ENCODE measurements around the gene LILRB5.
"Not testable (repeated sequence)": the region's sequence is repeated elsewhere in the genome, so short reads cannot be mapped to it uniquely, and the experiment has no call there.

Gene LILRB5

DNA sequence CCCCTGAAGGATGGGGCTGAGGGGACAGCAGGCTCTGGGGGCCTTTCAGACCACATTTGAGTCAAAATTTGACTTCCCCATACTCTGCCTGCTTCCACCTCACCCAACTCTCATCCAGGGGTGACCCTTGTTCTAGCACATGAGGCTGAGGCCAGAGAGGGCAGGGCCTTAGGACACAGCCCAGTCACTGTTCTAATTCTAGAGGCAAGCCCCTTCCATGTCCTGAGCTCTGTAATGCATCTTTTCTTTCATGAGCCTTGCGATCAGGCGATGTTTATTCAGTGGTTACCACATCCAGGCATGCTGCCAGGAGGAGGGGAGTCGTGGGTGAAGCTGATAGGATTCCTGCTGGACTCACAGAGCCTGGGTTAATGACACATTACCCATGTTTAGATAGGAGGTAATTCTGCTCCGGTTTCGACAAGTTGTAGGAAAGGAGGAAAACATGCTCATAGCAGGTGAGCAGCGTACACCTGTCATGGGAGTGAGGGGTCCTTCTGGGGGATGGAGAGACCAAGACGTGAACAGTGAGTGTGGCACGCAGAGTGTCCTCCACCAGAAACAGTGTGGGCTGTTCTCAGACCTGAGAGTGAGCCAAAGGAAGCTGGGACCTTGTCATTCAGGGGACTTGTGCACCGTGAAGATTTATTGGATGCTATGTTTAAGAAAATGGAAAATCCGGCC, 47.1 kb downstream of the LILRB5 start:
- peak overlapping the region in 1 of 2 donors; percentile 44 for H3K4me3 ChIP-seq (ENCODE audit: low read length in 2 of 2)
- no peaks in the 10 kb centered on the region for H3K9me3 ChIP-seq (ENCODE audit: control insufficient read depth in 2 of 2, low read length in 2 of 2)
- H3K4me1 ChIP-seq (ENCODE audit: control insufficient read depth, insufficient read depth, low read length) = peaks cover 40% of the 10 kb centered on the region
- peaks cover 31 to 32% of the 10 kb centered on the region in 2 donors for H3K36me3 ChIP-seq (ENCODE audit: control insufficient read depth in 2 of 2, insufficient read depth in 2 of 2, low read length in 2 of 2)
- peak overlapping the region; percentile 17 to 69 for H3K9ac ChIP-seq (ENCODE audit: low read length in 2 of 2)
- peak overlapping the region; percentile 66 for H3K27ac ChIP-seq (ENCODE audit: low read length)
- H3K27me3 ChIP-seq (ENCODE audit: control insufficient read depth in 1 of 2, insufficient read depth in 2 of 2, low read length in 2 of 2) = no peaks in the 10 kb centered on the region

DNA sequence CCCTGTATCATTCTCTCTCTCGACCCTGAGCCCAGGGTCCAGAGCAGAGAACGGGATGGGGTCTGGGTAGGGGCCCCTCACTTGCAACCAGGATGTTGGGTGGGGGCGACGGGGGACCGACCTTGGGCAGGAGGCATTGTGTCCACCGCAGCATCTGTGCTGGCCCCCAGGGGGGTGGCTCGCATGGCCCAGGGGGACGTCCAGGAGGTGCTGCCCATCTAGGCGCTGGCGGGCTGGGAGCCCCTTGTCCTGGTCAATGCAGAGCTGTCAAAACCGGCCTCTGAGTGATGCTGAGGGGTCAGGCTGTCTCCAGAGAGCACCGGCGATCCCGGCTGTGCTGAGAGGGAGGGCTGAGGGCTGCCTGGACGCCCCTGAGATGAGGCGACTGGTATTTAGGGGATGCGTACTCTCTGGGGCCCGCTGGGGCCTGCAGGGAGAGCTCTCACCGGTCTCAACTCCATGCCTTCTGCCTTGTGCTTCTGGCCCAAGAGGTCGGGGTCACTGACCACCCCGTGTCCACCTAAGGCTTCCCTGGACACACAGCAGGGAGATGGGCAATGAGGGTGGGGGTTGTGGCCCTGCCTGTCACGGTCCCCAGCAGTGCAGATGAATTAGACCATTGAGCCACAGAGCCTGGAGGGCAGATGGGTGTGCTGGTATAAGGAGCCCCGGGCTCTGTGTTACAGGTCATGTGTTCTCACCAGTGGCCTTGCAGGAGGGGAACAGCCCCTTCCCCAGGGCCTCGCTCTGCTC, 47.8 kb downstream of the LILRB5 start:
- H3K4me1 ChIP-seq (ENCODE audit: control insufficient read depth, insufficient read depth, low read length) = peaks cover 46% of the 10 kb centered on the region
- peaks cover 34 to 38% of the 10 kb centered on the region in 2 donors for H3K36me3 ChIP-seq (ENCODE audit: control insufficient read depth in 2 of 2, insufficient read depth in 2 of 2, low read length in 2 of 2)
- peak overlapping the region; percentile 66 for H3K27ac ChIP-seq (ENCODE audit: low read length)
- H3K9me3 ChIP-seq (ENCODE audit: control insufficient read depth in 2 of 2, low read length in 2 of 2) = no peaks in the 10 kb centered on the region
- peak overlapping the region in 1 of 2 donors; percentile 44 for H3K4me3 ChIP-seq (ENCODE audit: low read length in 2 of 2)
- no peaks in the 10 kb centered on the region for H3K27me3 ChIP-seq (ENCODE audit: control insufficient read depth in 1 of 2, insufficient read depth in 2 of 2, low read length in 2 of 2)
- peak overlapping the region; percentile 17 to 69 for H3K9ac ChIP-seq (ENCODE audit: low read length in 2 of 2)

DNA sequence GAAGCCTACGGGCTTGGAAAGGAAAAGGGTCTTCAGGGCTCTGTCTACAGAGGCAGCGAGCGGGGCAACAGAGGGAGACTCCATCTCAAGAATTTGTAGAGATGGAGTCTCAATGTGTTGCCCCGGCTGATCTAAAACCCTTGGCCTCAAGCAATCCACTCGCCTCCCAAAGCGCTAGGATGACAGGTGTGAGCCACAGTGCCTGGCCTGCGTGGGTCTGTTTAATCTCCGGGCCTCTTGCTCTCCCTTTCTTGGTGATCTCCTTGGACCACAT, 48.4 kb downstream of the LILRB5 start:
- no peak overlapping the region for H3K4me3 ChIP-seq (ENCODE audit: low read length in 2 of 2)
- peaks cover 34 to 40% of the 10 kb centered on the region in 2 donors for H3K36me3 ChIP-seq (ENCODE audit: control insufficient read depth in 2 of 2, insufficient read depth in 2 of 2, low read length in 2 of 2)
- H3K27me3 ChIP-seq (ENCODE audit: control insufficient read depth in 1 of 2, insufficient read depth in 2 of 2, low read length in 2 of 2) = no peaks in the 10 kb centered on the region
- peaks cover 51% of the 10 kb centered on the region for H3K4me1 ChIP-seq (ENCODE audit: control insufficient read depth, insufficient read depth, low read length)
- peak overlapping the region in 1 of 2 donors; percentile 17 for H3K9ac ChIP-seq (ENCODE audit: low read length in 2 of 2)
- peak overlapping the region; percentile 66 for H3K27ac ChIP-seq (ENCODE audit: low read length)
- H3K9me3 ChIP-seq (ENCODE audit: control insufficient read depth in 2 of 2, low read length in 2 of 2) = no peaks in the 10 kb centered on the region

DNA sequence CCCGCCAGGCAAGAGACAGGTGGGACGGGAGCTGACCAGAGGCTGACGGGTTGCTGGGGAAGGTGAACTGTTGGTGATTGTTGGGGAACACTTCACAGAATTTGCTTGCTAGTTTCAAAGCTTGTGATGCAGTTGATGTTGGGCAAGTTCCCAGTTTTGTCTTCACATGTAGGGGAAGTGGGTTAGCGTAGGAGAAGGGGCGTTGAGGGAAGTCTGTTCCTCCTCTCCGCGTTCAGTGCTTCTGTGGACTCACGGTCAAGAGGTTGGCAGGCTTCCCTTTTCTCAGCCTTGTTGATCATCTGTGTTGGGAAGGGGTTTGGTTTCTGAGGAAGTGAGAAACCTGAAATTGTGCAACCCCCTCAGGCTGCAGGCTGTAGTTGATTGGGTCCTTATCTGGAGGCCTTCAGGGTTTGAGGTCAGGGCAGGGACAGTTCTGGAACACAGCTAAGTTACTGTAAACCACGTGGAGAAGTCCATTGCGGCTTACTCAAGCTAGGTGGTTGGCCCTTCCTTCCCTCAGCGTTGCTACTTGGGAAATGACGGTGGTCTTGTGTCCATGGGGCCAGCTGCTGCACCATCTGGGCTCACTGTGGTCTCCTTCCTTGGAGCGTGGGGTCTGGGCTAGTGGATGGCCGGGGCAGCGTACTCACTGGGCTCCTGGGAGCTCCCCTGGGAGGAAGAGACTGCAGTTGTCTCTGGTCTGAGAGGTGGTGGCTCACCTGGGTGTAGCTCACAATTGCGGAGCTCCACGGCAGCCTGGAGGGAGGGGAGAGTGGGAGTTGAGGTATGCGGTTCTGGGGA, 48.9 kb downstream of the LILRB5 start:
- Histone ChIP-seq H3K9me3 (ENCODE audit: control insufficient read depth in 2 of 2, low read length in 2 of 2) (no peaks in the 10 kb centered on the region), H3K4me1 (ENCODE audit: control insufficient read depth, insufficient read depth, low read length) (peaks cover 56% of the 10 kb centered on the region), H3K36me3 (ENCODE audit: control insufficient read depth in 2 of 2, insufficient read depth in 2 of 2, low read length in 2 of 2) (peaks cover 40 to 44% of the 10 kb centered on the region in 2 donors), H3K27me3 (ENCODE audit: control insufficient read depth in 1 of 2, insufficient read depth in 2 of 2, low read length in 2 of 2) (no peaks in the 10 kb centered on the region), H3K4me3 (ENCODE audit: low read length in 2 of 2) (no peak overlapping the region), H3K9ac (ENCODE audit: low read length in 2 of 2) (peak overlapping the region in 1 of 2 donors; percentile 21), H3K27ac (ENCODE audit: low read length) (peak overlapping the region; percentile 66)

DNA sequence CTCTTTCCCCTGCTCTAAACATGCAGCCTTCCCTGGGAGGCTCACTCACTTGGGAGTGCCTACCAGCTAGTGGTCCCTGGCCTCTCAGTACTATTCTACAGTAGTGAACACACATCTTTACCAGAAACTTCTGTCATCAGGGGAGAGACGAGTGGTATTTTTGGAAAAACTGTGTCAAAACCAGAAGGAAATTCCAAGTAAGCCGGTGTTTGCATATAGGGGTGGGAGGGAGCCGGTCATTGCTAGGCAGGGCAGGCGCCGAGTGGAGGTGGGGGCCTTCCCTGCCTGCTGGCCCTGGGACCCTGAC, 49.4 kb downstream of the LILRB5 start:
- H3K4me3 ChIP-seq (ENCODE audit: low read length in 2 of 2) = no peak overlapping the region
- peaks cover 44 to 50% of the 10 kb centered on the region in 2 donors for H3K36me3 ChIP-seq (ENCODE audit: control insufficient read depth in 2 of 2, insufficient read depth in 2 of 2, low read length in 2 of 2)
- peak overlapping the region; percentile 31 for H3K27ac ChIP-seq (ENCODE audit: low read length)
- H3K27me3 ChIP-seq (ENCODE audit: control insufficient read depth in 1 of 2, insufficient read depth in 2 of 2, low read length in 2 of 2) = no peaks in the 10 kb centered on the region
- H3K9me3 ChIP-seq (ENCODE audit: control insufficient read depth in 2 of 2, low read length in 2 of 2) = no peaks in the 10 kb centered on the region
- H3K9ac ChIP-seq (ENCODE audit: low read length in 2 of 2) = no peak overlapping the region
- peaks cover 62% of the 10 kb centered on the region for H3K4me1 ChIP-seq (ENCODE audit: control insufficient read depth, insufficient read depth, low read length)

DNA sequence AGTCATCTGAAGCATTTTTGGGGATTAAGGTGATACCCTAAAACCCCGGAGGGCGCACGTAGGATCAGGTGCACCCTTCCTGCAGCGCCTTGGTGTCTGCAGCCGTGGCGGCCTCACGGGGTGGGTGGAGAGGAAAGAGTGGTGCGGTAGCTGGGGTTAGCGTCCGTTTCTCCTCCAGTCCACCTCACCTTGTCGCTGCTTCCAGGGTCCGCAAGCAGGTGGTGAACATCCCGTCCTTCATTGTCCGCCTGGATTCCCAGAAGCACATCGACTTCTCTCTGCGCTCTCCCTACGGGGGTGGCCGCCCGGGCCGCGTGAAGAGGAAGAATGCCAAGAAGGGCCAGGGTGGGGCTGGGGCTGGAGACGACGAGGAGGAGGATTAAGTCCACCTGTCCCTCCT, 49.9 kb downstream of the LILRB5 start:
- not testable (repeated sequence) for H3K4me3 ChIP-seq (ENCODE audit: low read length in 2 of 2); H3K9me3 ChIP-seq (ENCODE audit: control insufficient read depth in 2 of 2, low read length in 2 of 2); H3K9ac ChIP-seq (ENCODE audit: low read length in 2 of 2); H3K27me3 ChIP-seq (ENCODE audit: control insufficient read depth in 1 of 2, insufficient read depth in 2 of 2, low read length in 2 of 2); H3K27ac ChIP-seq (ENCODE audit: low read length)
- Histone ChIP-seq H3K4me1 (ENCODE audit: control insufficient read depth, insufficient read depth, low read length) (peaks cover 66% of the 10 kb centered on the region), H3K36me3 (ENCODE audit: control insufficient read depth in 2 of 2, insufficient read depth in 2 of 2, low read length in 2 of 2) (peaks cover 48 to 54% of the 10 kb centered on the region in 2 donors)

DNA sequence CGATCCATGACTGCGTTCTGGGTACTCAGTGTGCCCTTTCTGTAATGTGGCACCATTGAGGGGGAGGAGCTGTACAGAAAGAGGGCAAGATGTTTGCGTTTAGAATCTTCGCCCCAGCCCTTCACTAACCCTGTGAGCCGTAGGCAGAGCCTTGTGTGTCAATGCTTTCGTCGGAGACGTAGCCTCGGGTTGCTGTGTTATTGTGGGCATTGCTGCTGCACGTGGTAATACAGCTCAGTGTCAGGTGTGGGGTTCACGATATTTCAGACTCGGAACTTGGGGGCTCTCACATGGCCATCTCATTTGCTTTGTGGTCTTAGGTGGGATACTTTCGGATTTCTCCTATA, 50.3 kb downstream of the LILRB5 start:
- Histone ChIP-seq H3K9ac (ENCODE audit: low read length in 2 of 2) (no peak overlapping the region), H3K4me3 (ENCODE audit: low read length in 2 of 2) (no peak overlapping the region), H3K27me3 (ENCODE audit: control insufficient read depth in 1 of 2, insufficient read depth in 2 of 2, low read length in 2 of 2) (no peaks in the 10 kb centered on the region), H3K27ac (ENCODE audit: low read length) (no peak overlapping the region), H3K4me1 (ENCODE audit: control insufficient read depth, insufficient read depth, low read length) (peaks cover 70% of the 10 kb centered on the region), H3K9me3 (ENCODE audit: control insufficient read depth in 2 of 2, low read length in 2 of 2) (no peaks in the 10 kb centered on the region), H3K36me3 (ENCODE audit: control insufficient read depth in 2 of 2, insufficient read depth in 2 of 2, low read length in 2 of 2) (peaks cover 52 to 57% of the 10 kb centered on the region in 2 donors)

DNA sequence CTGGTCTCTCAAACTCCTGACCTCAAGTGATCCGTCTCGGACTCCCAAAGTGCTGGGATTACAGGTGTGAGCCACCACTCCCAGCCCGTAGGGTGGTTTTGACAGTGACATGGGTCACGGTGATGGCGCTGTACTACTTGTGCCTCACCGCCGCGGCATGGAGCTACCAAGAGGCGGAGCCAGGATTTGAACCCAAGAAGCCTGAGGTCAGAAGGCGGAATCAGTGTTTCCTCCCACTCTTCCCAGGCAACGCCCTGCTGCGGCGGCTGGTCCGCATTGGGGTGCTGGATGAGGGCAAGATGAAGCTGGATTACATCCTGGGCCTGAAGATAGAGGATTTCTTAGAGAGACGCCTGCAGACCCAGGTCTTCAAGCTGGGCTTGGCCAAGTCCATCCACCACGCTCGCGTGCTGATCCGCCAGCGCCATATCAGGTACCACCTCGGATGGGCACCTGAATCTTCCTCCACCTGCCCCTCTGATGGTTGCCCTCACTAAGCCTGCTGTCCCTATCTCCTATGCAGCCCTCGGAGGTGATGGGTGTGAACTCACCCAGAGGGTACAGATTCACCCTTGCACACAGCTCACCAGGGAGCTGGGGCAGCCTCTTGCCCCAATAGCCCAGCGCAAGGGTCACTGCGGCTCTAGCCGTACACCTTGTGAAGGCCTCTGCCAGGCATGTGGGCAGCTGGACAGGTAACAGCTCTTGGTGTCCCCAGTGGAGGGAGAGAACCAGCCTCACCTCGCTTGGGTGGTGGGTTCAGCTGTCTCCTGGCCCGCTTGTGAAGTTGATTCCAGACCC, 50.8 kb downstream of the LILRB5 start:
- H3K9me3 ChIP-seq (ENCODE audit: control insufficient read depth in 2 of 2, low read length in 2 of 2) = no peaks in the 10 kb centered on the region
- H3K4me3 ChIP-seq (ENCODE audit: low read length in 2 of 2) = no peak overlapping the region
- peaks cover 52 to 57% of the 10 kb centered on the region in 2 donors for H3K36me3 ChIP-seq (ENCODE audit: control insufficient read depth in 2 of 2, insufficient read depth in 2 of 2, low read length in 2 of 2)
- H3K27me3 ChIP-seq (ENCODE audit: control insufficient read depth in 1 of 2, insufficient read depth in 2 of 2, low read length in 2 of 2) = no peaks in the 10 kb centered on the region
- H3K27ac ChIP-seq (ENCODE audit: low read length) = no peak overlapping the region
- H3K4me1 ChIP-seq (ENCODE audit: control insufficient read depth, insufficient read depth, low read length) = peaks cover 76% of the 10 kb centered on the region
- no peak overlapping the region for H3K9ac ChIP-seq (ENCODE audit: low read length in 2 of 2)

DNA sequence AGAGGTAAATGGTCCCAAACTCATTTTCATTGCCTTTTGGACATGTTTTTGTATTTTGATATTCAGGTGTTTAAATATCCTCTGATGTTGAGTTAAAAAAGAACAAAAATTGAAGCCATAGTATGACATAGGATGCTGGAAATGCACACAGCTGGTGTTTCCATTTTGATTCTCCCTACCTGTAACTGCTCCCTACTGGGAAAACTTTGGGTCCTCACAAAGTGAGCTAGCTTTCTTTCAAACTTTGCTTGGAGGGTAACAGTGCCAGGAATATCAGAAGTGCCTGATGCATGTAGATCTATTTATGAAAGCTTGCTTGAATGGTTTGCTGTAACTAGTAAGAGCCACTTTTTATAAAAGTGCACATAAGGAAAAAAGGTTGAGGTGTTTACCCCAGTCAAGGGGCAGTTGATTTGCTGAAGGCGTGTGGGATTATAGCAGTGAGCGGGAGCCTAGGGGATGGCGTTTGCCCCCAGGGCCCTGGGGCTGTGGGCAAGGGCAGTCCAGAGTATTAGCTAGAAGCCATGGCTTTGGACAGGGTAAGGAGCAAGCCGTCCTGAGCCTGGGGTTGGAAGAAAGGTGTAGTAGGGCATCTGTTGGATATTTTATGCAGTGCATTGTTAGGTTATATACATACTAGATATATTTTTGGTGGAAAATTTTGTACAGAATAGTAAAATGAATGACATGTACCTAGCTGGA, 52.2 kb downstream of the LILRB5 start:
- H3K27ac ChIP-seq (ENCODE audit: low read length) = no peak overlapping the region

DNA sequence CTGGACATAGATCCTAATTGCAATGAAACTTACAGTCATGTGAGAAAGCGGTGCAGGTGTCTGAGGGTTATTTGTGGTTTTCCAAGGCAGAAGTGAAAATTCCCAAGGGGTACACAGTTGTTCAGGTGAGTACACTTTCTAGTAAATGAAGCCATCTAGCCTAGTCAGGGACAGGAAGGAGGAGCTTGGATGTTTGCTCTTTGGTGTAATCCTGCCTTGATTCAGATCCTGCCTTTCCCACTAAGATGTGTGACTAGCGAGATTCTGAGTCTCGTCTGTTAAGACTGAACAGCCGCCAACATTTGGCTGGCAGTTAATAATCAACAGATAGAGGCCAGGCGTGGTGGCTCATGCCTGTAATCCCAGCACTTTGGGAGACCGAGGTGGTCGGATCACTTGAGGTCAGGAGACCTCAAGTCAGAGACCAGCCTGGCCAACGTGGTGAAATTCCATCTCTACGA, 53.9 kb downstream of the LILRB5 start:
- peak overlapping the region; percentile 21 to 34 for H3K9ac ChIP-seq (ENCODE audit: low read length in 2 of 2)
- H3K36me3 ChIP-seq (ENCODE audit: control insufficient read depth in 2 of 2, insufficient read depth in 2 of 2, low read length in 2 of 2) = peaks cover 49 to 54% of the 10 kb centered on the region in 2 donors
- H3K9me3 ChIP-seq (ENCODE audit: control insufficient read depth in 2 of 2, low read length in 2 of 2) = no peaks in the 10 kb centered on the region
- peaks cover 61% of the 10 kb centered on the region for H3K4me1 ChIP-seq (ENCODE audit: control insufficient read depth, insufficient read depth, low read length)
- H3K27me3 ChIP-seq (ENCODE audit: control insufficient read depth in 1 of 2, insufficient read depth in 2 of 2, low read length in 2 of 2) = no peaks in the 10 kb centered on the region
- H3K4me3 ChIP-seq (ENCODE audit: low read length in 2 of 2) = no peak overlapping the region
- no peak overlapping the region for H3K27ac ChIP-seq (ENCODE audit: low read length)

More for the DNA sequence above, 52.2 kb downstream of the LILRB5 start:
- Histone ChIP-seq H3K9ac (ENCODE audit: low read length in 2 of 2) (peak overlapping the region in 1 of 2 donors; percentile 22), H3K36me3 (ENCODE audit: control insufficient read depth in 2 of 2, insufficient read depth in 2 of 2, low read length in 2 of 2) (peaks cover 52 to 57% of the 10 kb centered on the region in 2 donors), H3K4me3 (ENCODE audit: low read length in 2 of 2) (no peak overlapping the region), H3K9me3 (ENCODE audit: control insufficient read depth in 2 of 2, low read length in 2 of 2) (no peaks in the 10 kb centered on the region), H3K27me3 (ENCODE audit: control insufficient read depth in 1 of 2, insufficient read depth in 2 of 2, low read length in 2 of 2) (no peaks in the 10 kb centered on the region), H3K4me1 (ENCODE audit: control insufficient read depth, insufficient read depth, low read length) (peaks cover 76% of the 10 kb centered on the region)
